OCI-LY1 (cell line): ENCODE results near the gene SRD5A1.

Experiments
- CTCF ChIP-seq: fragments of 200-600 bp; sonication (generic), shearing (Covaris generic); IDR thresholded peaks from 2 replicates; pipeline ENCODE4 v1.5.1; 2017; ENCODE audit warnings: mild to moderate bottlenecking, antibody characterized with exemption, low read length, moderate library complexity, mixed read lengths
- EZH2 ChIP-seq: fragments of 200-600 bp; sonication (generic), shearing (Covaris generic); IDR thresholded peaks from 2 replicates; pipeline ENCODE4 v1.8.0; 2017; ENCODE audit warnings: borderline replicate concordance, mixed run types, mild to moderate bottlenecking, antibody characterized with exemption, low read length, moderate library complexity, mixed read lengths

GRCh38 chr5:6667648-6668047 lies 34.4 kb downstream of the SRD5A1 start:
- TF ChIP-seq EZH2 (no peak), CTCF (no peak)
